Right ventricle myocardium inferior (tissue), 1 donor: ENCODE data around the gene GNG7. TPM values are rescaled to one million over a fixed set of nuclear protein-coding genes. Genes with fewer than 3 reads are reported as not detected.
"Not testable (repeated sequence)": the region's sequence is repeated elsewhere in the genome, so short reads cannot be mapped to it uniquely, and the experiment has no call there.

Experiments
- ATAC-seq: fragments of 200-7000 bp; cut with Tn5 transposase; one replicate; pipeline ENCODE4 v1.9.1; 2020; ENCODE audit warnings: mild to moderate bottlenecking, moderate library complexity
- DNase-seq: peaks from one replicate; pipeline ENCODE4 v3.0.0; 2021; ENCODE audit errors: missing footprints
- intact Hi-C: fragments of 100-400 bp; cut with DNase I; formaldehyde crosslinking; loops from one replicate; pipeline ENCODE4 v1.11.0; 2022
- total RNA-seq: library from RNA; stranded (reverse); fragmentation: NEBNext Ultra II Directional; extraction: Animal tissue kit (Norgen Biotek cat#: 25700); gene quantifications from one replicate; pipeline ENCODE4 v1.2.1, GENCODE V29; 2021
- donor health status: DM: no; HTN: yes; CAD: no; lungs with severe emphysema.

GNG7 gene
- total RNA-seq, 1 donor from 2014 or later: 26.7 TPM

GRCh38 chr19:2495651-2496316, 206.7 kb downstream of the GNG7 start:
- intact Hi-C loops: loop anchor here (1.0 to 5.0 kb wide), 3 partner anchors 19 to 84 kb away; partner anchors contain the start of gene GADD45B
- ATAC-seq: peak; percentile 71
- DNase-seq: peak; percentile 63

DNA sequence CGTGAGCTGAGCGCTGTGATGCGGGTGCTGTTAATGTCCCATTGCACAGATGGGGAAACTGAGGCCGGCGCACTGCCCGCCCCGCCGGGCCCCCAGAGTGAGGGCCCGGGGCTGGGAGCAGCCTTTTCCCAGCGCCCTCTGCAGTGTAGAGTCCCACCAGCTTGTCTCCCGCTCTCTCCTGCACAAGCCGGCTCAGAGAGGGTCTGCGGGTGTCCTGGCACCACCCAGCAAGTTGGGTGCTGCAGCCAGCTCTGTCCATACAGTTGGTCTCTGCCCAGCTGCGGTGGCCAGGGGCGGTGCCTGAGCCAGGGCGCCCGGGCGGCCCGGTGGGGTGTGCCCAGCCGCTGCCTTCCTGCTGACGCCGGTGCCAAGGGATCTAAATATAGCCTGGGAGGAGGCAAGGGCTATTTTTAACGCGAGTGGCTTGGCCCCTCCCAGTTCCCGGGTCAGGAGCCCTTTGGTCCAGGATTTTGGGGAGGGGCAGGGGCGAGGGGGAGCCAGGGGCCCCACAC, 207.3 kb downstream of the GNG7 start:
- intact Hi-C loops: loop anchor here (1.0 to 5.0 kb wide), 3 partner anchors 18 to 84 kb away; partner anchors contain the start of gene GADD45B
- ATAC-seq: peak; percentile 87
- DNase-seq: peak; percentile 87

GRCh38 chr19:2494447-2495129, 207.9 kb downstream of the GNG7 start:
- ATAC-seq (peak; percentile 80), DNase-seq (peak; percentile 88)
- intact Hi-C loops: loop anchor here (1.0 to 5.0 kb wide), 3 partner anchors 18 to 85 kb away; partner anchors contain the start of gene GADD45B

DNA sequence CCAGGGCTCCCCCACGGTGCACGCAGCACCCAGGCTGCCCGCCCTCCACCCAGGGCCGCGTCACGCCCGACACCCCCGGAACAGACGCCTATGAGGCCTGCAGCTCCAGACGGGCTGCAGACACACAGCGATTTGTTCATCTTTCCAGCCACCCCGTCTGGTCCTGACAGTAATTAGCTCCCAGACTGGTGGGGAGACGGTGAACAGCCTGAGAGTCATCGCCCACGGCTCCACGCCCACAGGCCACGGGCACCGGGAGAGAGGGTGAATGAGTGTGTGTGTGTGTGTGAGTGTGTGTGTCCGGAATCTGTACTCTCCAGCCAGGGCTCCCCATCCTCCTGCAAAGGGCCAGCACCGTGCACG, 208.4 kb downstream of the GNG7 start:
- no peak for ATAC-seq
- intact Hi-C loops: loop anchor here (2.0 kb wide), 1 partner anchor 17 kb away; the partner anchor contains the start of gene GADD45B
- DNase-seq: peak; percentile 63

DNA sequence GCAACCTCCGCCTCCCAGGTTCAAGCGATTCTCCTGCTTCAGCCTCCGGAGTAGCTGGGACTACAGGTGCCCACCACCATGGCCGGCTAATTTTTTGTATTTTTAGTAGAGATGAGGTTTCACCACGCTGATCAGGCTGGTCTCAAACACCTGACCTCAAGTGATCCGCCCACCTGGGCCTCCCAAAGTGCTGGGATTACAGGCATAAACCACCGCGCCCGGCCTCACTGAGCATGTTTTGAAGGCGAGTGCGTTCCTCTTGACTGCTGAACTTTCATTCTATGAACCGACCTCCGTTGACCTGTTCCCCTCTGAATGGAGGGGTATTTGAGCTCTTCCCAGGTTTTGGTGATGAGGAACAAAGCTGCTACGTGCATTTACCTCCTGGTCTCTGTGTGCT, 209.0 kb downstream of the GNG7 start:
- ATAC-seq, DNase-seq, intact Hi-C loops: not testable (repeated sequence)

DNA sequence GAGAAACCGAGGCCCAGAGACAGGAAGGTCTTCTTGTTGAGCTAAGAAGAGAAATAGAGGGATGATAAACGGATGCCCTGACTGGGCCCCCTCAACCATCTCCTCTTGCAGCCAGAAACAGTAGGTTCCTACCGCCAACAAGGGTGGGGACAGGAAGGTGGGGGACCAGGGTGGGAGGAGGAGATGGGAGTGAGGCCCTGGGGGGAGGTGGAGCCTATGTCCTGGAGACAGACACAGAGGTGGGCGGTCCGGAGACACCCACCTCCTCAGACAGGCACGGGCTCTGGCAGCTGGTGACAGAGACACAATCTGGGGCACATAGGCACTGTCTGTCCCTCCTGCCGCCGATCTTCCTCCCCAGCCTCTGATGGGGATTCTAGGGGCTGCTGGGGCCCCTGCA, 209.6 kb downstream of the GNG7 start:
- no peak for DNase-seq
- intact Hi-C loops: no loop called here
- no peak for ATAC-seq

GRCh38 chr19:2491130-2491801, 211.2 kb downstream of the GNG7 start:
- DNase-seq (peak; percentile 42), ATAC-seq (no peak)

DNA sequence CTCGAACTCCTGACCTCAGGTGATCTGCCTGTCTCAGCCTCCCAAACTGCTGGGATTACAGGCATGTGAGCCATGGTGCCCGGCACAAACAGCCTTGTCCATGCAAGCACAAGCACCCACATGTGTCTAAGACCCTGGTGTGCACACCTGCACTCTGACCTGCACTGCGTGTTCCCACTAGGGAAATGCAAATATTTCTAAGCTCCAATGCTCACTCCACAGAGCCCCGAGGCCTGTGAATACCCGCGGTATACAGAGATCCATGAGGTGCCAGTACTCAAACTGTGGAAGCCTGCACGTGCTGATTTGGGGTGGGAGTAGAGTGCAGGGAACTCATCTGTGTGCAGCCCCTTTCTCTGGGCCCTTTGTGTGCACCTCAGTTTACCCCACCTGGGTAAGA, 211.8 kb downstream of the GNG7 start:
- intact Hi-C loops: no loop called here
- no peak for DNase-seq
- ATAC-seq: no peak

More at GRCh38 chr19:2491130-2491801, 211.2 kb downstream of the GNG7 start:
- intact Hi-C loops: no loop called here

GRCh38 chr19:2488942-2489731, 213.4 kb downstream of the GNG7 start:
- DNase-seq (peak; percentile 82), ATAC-seq (peak; percentile 87)
- intact Hi-C loops: no loop called here

GRCh38 chr19:2488405-2488941, 214.0 kb downstream of the GNG7 start:
- intact Hi-C loops: no loop called here
- ATAC-seq: peak; percentile 15
- DNase-seq: no peak

DNA sequence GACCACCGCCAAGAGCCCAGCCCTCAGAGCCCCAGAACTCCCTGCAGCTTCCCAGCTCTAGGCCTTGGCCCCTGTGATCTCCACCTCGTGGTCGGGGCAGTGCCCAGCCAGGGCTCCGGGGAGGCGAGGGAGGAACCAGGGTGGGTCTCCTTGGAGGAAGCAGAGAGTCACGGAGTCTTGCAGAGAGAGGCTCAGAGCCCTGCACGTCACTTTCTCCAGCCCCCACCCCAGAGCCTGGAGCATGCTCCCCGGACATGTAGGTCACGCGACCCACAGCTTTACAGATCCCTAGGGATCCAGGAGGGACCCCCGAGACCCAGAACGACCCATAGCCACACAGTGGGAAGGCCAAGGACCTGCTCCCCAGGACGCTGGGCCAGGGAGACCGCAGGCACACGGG, 214.7 kb downstream of the GNG7 start:
- intact Hi-C loops: no loop called here
- ATAC-seq (no peak), DNase-seq (peak; percentile 65)

- intact Hi-C loops: no loop called here
- DNase-seq (no peak), ATAC-seq (no peak)
Measured at GRCh38 chr19:2487090-2487489, 215.4 kb downstream of the GNG7 start.

DNA sequence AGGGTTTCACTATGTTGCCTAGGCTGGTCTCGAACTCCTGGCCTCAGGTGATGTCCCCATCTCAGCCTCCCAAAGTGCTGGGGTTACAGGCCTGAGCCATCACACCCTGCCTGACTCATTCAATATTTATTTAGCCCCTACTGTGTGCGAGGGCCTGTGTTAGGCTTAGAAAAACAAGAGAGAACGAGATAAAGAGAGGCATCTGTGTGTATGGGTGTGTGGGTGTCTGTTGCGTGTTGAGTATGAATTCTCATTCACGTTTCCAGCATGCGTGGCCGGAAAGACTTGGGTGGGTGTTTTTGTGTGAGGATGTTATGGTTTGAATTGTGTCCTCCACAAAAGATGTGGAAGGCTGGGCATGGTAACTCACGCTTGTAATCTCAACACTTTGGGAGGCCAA, 217.1 kb downstream of the GNG7 start:
- ATAC-seq: no peak
- DNase-seq: no peak
- intact Hi-C loops: no loop called here

DNA sequence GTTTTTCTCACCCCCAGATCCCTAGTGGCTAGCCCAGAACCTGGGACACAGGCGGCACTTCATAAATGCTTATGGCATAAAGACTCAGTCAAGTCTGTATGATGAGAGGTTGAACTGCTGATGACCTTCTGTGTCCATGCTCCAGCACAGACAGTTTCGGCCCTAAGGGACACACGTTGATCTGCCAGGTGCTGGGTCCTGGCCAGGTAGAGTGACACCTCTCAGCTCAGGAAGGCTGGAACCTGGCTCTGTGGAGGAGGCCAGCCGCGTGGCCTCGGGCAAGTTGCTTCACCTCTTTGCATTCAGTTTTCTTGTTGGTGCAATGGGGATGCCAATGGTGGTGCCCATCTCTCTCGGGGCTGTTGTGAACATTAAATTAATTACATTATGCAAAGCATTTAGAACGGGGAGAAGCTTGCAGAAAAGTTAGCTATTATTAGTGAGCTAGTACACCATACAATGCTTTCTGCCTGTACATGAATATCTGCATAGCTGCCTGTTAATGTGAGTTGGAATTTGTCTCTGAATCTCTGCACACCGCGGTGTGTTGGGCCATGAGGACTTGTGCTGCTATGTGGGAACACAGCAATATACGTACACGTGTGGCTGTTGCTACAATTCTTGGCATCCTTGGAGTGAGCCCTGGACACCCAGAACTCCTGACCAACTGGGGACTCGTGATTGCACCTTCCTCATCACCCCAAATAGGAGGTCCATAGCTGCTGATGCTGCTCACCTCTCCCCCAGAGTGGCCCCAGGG, 218.1 kb downstream of the GNG7 start:
- intact Hi-C loops: no loop called here
- ATAC-seq: no peak
- no peak for DNase-seq

DNA sequence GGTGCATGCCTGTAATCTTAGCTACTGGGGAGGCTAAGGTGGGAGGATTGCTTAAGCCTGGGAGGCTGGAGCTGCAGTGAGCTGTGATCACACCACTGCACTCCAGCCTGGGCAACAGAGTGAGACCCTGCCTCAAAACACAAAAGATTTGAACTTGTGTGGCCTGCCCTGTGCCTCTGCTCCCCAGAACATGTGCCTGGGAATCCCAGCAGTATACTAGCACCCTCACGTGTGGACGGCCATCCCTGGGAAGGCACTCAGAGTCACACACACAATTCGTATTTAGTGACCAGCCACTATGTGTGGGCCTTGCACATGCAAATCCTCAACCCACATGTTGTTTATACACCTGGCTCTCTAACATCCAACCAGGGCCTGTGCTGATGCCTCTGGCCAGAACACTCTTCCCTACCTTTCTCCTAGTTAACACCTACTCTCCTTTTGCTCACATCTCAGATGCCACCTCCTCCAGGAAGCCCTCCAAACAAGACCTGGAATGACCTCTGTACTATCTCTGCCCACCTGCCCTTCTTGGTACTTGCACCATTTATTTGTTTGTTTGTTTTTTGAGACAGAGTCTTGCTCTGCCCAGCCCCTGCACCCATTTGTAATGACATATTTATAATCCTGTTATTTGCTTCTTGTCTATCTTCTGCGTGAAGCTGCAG, 218.9 kb downstream of the GNG7 start:
- DNase-seq: no peak
- intact Hi-C loops: no loop called here
- ATAC-seq: no peak

- ATAC-seq (no peak), DNase-seq (no peak)
- intact Hi-C loops: no loop called here
Measured at GRCh38 chr19:2483084-2483483, 219.4 kb downstream of the GNG7 start.

DNA sequence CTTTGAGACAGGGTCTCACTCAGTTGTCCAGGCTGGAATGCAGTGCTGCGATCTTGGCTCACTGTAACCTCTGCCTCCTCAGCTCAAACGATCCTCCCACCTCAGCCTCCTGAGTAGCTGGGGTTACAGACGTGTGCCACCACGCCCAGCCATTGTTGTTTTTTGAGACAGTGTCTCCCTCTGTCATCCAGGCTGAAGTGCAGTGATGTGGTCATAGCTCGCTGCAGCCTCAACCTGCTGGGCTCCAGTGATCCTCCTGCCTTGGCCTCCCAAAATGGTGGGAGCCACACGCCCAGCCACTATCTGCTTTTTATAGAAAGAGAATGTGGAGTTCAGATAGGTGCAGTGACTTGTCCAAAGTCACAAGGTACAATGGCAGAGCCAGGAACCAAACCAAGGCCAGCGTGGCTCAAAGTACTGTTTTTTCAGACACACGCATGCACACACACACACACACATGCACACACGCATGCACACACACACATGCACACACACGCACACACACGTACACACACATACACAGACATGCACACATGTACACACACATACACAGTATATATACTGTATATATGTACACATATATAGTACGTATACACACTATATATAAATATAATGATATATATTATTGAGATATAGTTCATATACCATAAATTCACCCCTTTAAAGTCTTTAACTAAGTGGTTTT, 220.0 kb downstream of the GNG7 start:
- intact Hi-C loops: no loop called here
- DNase-seq: no peak
- ATAC-seq: no peak
